GM20431 (cell line): Measurements from ENCODE around the gene RAPGEF3.

Experiments used
- in situ Hi-C: fragments of 300-500 bp; cut with MseI, MboI; formaldehyde crosslinking; loops from one replicate; pipeline ENCODE4 v1.15.0; 2020; ENCODE audit warnings: low sequenced_read_pairs; ENCODE audit not compliant: unreplicated experiment

The RAPGEF3 gene

DNA sequence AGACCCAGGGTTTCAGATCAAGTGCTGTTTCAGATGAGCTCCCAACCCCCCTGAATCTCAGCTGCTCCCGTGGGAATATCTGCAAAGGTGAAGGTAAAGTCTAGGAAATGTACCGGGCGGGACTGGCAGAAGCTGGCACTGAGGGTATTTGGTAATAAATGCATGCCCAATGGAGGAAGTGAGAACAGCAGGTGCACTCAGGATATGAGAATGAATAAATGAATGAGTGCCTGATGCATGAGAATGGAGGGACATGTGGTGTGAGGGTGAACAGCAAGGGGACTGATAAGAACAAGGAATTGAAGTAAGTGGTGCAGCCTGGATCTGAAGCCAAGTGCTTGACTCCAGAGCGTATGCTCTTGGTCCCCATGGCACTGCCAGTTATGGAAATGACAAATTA lies 11.6 kb downstream of the RAPGEF3 start:
- in situ Hi-C loops = no loop called here

GRCh38 chr12:47746523-47746922 lies 12.2 kb downstream of the RAPGEF3 start:
- in situ Hi-C loops = no loop called here

DNA sequence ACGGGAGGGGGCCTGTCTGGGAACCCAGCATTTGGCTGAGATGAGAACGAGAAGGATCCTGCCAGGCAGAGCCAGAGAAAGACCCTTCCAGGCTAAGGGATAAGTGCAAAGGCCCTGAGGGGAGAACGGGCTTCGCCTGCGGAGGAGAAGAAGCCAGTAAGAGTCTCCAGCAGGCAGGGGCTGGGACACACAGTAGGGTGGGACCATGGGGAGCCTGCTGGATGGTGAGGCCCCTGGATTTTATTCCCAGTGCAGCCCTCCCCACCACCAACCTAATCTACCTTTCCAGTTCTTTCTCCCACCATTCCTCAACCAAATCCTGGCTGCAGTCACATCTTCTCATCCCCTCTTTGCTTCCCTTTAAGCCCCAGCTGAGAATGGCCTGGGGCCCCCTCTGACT lies 12.6 kb downstream of the RAPGEF3 start:
- in situ Hi-C loops = no loop called here

DNA sequence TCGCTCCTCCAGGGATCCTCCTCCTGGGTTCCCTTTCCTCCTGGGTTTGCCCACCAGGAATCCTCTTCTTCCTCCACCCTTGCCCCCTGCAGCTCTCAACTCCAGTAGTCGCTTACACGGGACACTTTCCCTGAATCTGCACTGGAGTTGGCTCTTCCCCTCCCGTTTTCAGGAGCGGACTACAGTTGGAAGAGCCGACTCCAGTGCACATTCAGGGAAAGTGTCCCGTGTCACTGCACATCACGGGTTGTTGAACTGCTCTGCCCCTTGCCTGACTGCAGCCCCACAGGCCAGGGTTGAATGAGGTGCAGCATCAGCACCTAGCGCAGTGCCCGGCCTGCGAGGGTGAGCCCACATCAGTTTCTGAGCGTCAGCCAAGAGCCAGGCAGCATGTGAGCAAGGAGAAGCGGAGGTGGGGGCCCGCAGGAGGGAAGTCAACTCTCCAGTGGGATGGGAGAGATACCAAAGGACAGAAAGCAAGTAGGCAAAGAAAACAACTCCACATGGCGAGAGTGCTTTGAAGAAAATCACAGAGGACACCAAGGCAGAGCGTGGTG lies 13.1 kb downstream of the RAPGEF3 start:
- in situ Hi-C loops = no loop called here

DNA sequence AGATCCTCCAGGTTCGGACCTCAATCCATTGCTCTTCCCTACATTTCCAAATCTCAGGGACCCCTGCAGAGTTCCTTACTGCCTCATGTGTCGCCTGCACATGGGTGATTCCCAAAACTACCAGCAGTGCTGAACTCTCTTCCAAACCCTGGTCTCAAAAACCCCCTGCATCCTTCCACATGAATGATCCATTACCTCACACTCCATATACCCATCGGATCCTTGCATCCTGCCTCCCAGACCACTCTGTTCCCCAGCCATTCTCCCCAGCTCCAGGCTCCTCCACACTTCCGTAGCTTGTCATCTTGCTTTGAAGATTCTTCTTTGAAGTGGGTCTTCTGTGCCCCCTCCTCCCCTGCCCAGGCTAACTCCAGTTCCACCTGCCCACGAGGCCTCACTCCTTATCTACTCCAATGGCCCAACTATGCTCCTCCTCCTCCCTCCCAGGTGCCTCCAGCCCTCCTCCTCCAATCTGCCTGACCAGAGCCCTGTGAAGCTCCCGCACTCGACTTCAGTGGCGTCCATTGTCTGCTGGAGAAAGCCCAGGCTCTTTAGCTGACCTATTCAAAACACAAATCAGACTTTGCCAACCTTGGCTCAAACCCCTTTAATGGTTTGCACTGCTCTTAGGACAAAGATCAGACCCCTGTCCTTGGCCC lies 13.8 kb downstream of the RAPGEF3 start:
- in situ Hi-C loops = no loop called here

GRCh38 chr12:47744005-47744651 lies 14.6 kb downstream of the RAPGEF3 start:
- in situ Hi-C loops = no loop called here

- in situ Hi-C loops = no loop called here
Measured at GRCh38 chr12:47743311-47743860, 15.3 kb downstream of the RAPGEF3 start.

DNA sequence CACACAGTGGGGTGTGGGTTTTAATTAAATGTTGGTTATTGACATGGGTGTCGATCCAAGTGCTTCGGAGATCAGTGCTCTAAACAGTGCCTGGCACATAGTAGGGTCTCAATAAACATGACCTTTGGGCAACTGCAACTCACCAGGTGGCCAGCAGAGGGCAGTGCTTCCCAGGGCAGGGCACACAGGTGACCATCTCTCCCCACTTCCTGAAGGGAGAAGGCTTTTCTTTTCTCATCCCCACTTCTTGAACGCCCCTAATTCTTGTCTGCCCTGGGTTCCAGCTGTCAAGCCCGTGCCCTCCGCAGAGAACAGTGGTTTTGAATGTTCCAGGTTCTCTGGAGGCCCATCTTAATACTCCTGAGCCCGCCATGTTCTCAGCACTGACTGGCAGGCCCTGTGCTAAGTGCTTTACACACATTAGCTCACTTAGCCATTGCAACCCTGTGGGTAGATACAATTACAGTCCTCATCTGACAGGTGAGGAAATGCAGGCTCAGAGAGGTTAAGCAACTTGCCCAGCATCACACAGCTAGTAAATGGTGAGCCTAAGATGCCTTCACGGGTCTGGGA lies 16.3 kb downstream of the RAPGEF3 start:
- in situ Hi-C loops = no loop called here

DNA sequence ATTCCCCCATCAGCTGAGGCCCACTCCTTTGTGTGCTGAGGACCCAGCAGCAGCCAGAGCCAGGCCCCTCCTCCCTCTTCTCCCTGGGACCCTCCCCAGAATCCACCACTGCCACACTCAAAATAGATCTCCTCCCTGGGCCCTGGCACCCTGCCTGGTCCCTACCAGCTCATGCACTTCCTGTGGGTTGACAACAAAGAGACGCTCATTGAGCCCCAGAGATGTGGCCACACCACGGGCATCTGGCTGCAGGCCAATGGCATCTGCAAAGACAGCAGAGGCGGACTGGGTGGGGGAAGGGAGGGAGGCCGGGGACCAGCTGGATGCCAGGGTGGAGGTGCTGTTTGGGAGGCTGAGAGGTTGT lies 17.4 kb downstream of the RAPGEF3 start:
- in situ Hi-C loops = no loop called here

- in situ Hi-C loops = no loop called here
Measured at GRCh38 chr12:47740606-47741339, 17.9 kb downstream of the RAPGEF3 start.

GRCh38 chr12:47739979-47740378 lies 18.7 kb downstream of the RAPGEF3 start:
- in situ Hi-C loops = no loop called here

DNA sequence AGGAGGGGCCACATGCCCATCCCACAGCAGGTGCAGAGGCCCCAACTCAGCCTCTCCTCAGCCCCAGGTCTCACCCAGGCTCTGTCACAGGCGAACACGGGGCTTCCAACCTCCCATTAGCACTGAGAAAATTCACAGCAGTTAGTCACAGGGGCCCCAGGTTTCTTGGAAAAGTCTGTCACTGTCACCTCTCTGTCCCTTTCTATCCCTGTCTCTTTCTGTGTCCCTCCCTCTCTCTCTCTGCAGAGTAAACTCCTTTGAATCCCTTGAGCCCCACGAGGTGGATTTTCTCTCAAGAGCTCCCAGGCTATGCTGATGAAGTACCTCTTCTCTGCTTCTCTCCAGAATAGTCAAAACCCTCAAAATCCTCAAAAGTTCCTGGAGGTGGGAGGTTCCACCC lies 19.4 kb downstream of the RAPGEF3 start:
- in situ Hi-C loops = no loop called here

GRCh38 chr12:47737936-47738594 lies 20.6 kb downstream of the RAPGEF3 start:
- in situ Hi-C loops = no loop called here

DNA sequence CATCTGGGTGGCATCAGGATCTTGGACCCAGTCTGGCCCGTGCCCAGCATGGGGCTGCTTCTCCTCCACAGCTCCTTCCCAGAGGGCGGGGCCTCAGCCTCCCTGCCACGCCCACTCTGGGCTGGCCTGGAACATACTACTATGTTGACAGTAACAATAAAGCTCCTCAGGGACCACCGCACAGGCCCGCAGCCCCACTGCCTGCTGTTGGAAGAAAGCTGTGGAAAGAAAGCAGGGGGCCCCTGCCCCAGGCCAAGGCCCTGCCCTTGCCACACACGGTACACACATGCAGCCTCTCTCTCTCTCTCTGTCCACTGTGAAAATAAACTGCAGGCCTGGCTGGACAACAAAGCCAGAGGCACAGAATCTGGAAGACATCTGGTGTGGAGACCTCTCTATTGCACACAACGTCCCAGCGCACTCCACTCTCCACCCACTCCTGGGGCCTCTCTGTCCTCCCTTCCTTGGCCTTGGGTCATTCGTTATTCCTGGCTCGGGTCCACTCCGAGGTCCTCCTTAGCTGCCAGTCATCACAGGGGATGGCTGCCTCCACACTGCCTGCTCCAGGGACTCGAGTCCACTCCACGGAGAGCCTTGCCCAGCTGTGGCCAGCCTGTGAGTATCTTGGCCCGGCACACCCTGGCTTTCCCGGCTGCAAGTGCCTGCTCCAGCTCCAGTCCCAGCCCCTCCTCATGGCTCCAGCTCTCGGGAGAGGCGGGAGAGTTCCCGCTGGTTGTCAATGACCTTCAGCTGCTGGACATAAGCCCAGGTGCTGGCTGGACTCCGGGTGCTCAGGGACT lies 21.6 kb downstream of the RAPGEF3 start:
- in situ Hi-C loops = no loop called here

DNA sequence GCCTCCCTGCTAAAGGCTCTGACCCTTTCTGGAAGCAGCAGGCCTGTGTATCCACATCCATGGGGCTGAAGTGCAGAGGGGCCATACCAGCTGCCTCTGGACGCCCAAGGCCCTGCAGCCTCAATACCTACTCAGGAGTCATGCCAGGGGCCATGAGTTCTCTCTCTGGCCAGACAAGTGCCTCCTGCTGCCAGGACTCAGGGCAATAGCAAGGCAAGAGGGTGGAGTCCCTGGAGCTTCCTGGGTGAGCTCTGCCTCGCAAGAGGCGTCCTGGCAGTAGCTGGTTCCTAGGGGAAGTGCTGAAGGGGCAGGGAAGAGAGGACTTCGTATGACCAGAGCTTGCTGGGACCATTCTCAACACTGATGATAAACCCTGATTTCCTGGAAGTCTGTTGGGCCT lies 22.5 kb downstream of the RAPGEF3 start:
- in situ Hi-C loops = no loop called here

GRCh38 chr12:47735649-47736048 lies 23.0 kb downstream of the RAPGEF3 start:
- in situ Hi-C loops = no loop called here

DNA sequence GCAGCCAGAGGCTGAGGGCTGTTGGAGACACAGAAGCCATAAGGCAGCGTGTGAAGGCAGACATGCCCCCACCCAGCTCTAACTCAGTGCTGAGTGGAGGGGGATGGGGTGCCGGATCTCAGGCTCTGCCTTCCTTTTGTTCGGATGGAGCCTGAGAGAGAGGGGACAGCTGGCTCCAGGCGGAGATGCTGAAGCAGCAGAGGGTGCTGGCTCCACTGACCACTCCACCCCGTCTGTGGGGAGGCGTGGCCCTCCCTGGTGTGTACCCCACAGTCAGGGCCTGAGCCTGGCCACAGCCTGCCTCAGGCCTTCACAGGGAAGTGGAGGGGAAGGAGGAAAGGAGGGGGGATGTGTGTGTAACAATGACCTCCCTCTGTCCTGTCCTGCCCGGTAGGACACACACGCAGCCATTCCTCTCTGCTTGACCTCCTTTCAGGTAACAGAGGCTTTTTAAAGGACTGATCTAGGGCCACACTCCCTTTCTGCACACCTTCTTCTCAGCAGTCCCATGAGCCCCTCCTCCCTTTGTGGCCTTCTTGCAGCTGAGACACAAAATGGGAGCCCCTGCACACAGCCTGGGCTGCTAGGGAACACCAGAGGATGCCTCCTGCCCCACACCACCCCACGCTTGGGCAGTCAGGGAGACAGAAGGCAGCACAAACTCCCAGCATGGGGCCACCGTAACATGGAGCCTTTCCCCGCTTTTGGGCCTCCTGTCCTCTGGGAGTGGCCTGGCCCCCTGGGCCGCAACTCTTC lies 23.8 kb downstream of the RAPGEF3 start:
- in situ Hi-C loops = no loop called here

- in situ Hi-C loops = no loop called here
Measured at GRCh38 chr12:47733142-47733541, 25.5 kb downstream of the RAPGEF3 start.

DNA sequence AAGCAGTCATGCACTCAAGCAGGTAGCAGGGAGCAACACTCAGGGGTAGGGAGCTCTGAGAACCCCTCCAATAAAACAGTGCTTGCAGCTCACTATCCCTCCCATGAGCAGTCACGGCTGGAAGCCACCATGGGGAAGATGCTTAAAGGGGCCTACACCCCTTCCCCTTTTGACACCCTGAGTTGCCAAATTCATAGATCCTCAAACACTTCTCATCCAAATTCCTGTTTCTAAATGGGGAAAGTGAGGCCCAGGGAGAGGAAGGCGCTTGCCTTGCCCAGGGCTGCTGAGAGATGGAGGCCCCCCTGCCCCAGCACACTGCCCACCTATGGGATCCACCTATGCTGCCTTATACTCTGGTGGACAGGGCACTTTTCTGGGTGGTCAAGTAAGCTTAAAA lies 26.2 kb downstream of the RAPGEF3 start:
- in situ Hi-C loops = no loop called here
